Measurements from ENCODE around the gene MYO1B.

The MYO1B gene

GRCh38 chr2:191308026-191308425, 62.8 kb downstream of the MYO1B start:
- H4K20me1 ChIP-seq (ENCODE audit: low read depth, low read length) = no peaks in the 10 kb centered on the region
- no peaks in the 10 kb centered on the region for H3K27me3 ChIP-seq (ENCODE audit: low read length)
- H3K4me3 ChIP-seq (ENCODE audit: insufficient read depth, low read length, poor library complexity, severe bottlenecking) = no peak overlapping the region
- no peak for TF ChIP-seq EZH2phosphoT487 (conservative IDR thresholded peaks at IDR 0.05; ENCODE audit: low read length)
- TF ChIP-seq CTCF (IDR thresholded peaks at IDR 0.05; ENCODE audit: insufficient read depth, low read length, poor library complexity, severe bottlenecking) = no peak
- no peak overlapping the region for H3K27ac ChIP-seq (ENCODE audit: low read depth, low read length)
- no peaks in the 10 kb centered on the region for H3K36me3 ChIP-seq (ENCODE audit: low read length)
- H3K9me2 ChIP-seq (replicated peaks; ENCODE audit: insufficient read depth, low read length) = no peaks in the 10 kb centered on the region
- H3F3A ChIP-seq (ENCODE audit: insufficient read depth) = no peaks in the 10 kb centered on the region
- no peak overlapping the region for H2AFZ ChIP-seq (ENCODE audit: low read depth, low read length, severe bottlenecking)
- no peak overlapping the region for H3K9ac ChIP-seq (ENCODE audit: low read length)
- H3K4me2 ChIP-seq (ENCODE audit: low read depth, low read length, poor library complexity, severe bottlenecking) = no peak overlapping the region
- no peaks in the 10 kb centered on the region for H3K9me3 ChIP-seq (ENCODE audit: insufficient read depth, low read length)
- no peaks in the 10 kb centered on the region for H3K79me2 ChIP-seq (ENCODE audit: insufficient read depth, low read length)

- Histone ChIP-seq H3K79me2 (ENCODE audit: insufficient read depth, low read length) (no peaks in the 10 kb centered on the region), H3F3A (ENCODE audit: insufficient read depth) (no peaks in the 10 kb centered on the region), H3K4me3 (ENCODE audit: insufficient read depth, low read length, poor library complexity, severe bottlenecking) (no peak overlapping the region), H2AFZ (ENCODE audit: low read depth, low read length, severe bottlenecking) (no peak overlapping the region), H3K9ac (ENCODE audit: low read length) (no peak overlapping the region), H3K36me3 (ENCODE audit: low read length) (no peaks in the 10 kb centered on the region), H3K27ac (ENCODE audit: low read depth, low read length) (no peak overlapping the region), H3K4me2 (ENCODE audit: low read depth, low read length, poor library complexity, severe bottlenecking) (no peak overlapping the region), H4K20me1 (ENCODE audit: low read depth, low read length) (no peaks in the 10 kb centered on the region), H3K27me3 (ENCODE audit: low read length) (no peaks in the 10 kb centered on the region), H3K9me2 (replicated peaks; ENCODE audit: insufficient read depth, low read length) (no peaks in the 10 kb centered on the region), H3K9me3 (ENCODE audit: insufficient read depth, low read length) (no peaks in the 10 kb centered on the region)
- TF ChIP-seq CTCF (IDR thresholded peaks at IDR 0.05; ENCODE audit: insufficient read depth, low read length, poor library complexity, severe bottlenecking) = no peak
- TF ChIP-seq EZH2phosphoT487 (conservative IDR thresholded peaks at IDR 0.05; ENCODE audit: low read length) = no peak
Observed at GRCh38 chr2:191311156-191311555, 66.0 kb downstream of the MYO1B start.

- no peaks in the 10 kb centered on the region for H3F3A ChIP-seq (ENCODE audit: insufficient read depth)
- no peaks in the 10 kb centered on the region for H3K36me3 ChIP-seq (ENCODE audit: low read length)
- H3K4me2 ChIP-seq (ENCODE audit: low read depth, low read length, poor library complexity, severe bottlenecking) = no peak overlapping the region
- H4K20me1 ChIP-seq (ENCODE audit: low read depth, low read length) = no peaks in the 10 kb centered on the region
- H3K4me3 ChIP-seq (ENCODE audit: insufficient read depth, low read length, poor library complexity, severe bottlenecking) = no peak overlapping the region
- H2AFZ ChIP-seq (ENCODE audit: low read depth, low read length, severe bottlenecking) = no peak overlapping the region
- no peaks in the 10 kb centered on the region for H3K9me2 ChIP-seq (replicated peaks; ENCODE audit: insufficient read depth, low read length)
- H3K27ac ChIP-seq (ENCODE audit: low read depth, low read length) = no peak overlapping the region
- no peaks in the 10 kb centered on the region for H3K27me3 ChIP-seq (ENCODE audit: low read length)
- H3K9ac ChIP-seq (ENCODE audit: low read length) = no peak overlapping the region
- no peaks in the 10 kb centered on the region for H3K9me3 ChIP-seq (ENCODE audit: insufficient read depth, low read length)
- no peak for TF ChIP-seq CTCF (IDR thresholded peaks at IDR 0.05; ENCODE audit: insufficient read depth, low read length, poor library complexity, severe bottlenecking)
- TF ChIP-seq EZH2phosphoT487 (conservative IDR thresholded peaks at IDR 0.05; ENCODE audit: low read length) = no peak
- no peaks in the 10 kb centered on the region for H3K79me2 ChIP-seq (ENCODE audit: insufficient read depth, low read length)
Observed at GRCh38 chr2:191311627-191312026, 66.4 kb downstream of the MYO1B start.

Data from SU-DHL-6 (cell line).